WI38 (cell line): ENCODE data around the gene SUN2.

Source experiments
- H3K4me3 ChIP-seq: 2 replicates; pipeline ENCODE4 v1.5.1; 2011; ENCODE audit warnings: low read depth, mild to moderate bottlenecking, control low read depth, low read length
- CTCF ChIP-seq: IDR thresholded peaks from 2 replicates; pipeline ENCODE4 v1.5.1; 2012; ENCODE audit warnings: low read depth, mild to moderate bottlenecking, control low read depth, low read length

The SUN2 gene

GRCh38 chr22:38707984-38708383 lies 47.8 kb downstream of the SUN2 start:
- H3K4me3 ChIP-seq = no peak overlapping the region
- no peak for TF ChIP-seq CTCF

GRCh38 chr22:38707346-38707745 lies 48.5 kb downstream of the SUN2 start:
- H3K4me3 ChIP-seq = peak overlapping the region; percentile 84
- no peak for TF ChIP-seq CTCF

- peak overlapping the region; percentile 84 for H3K4me3 ChIP-seq
- no peak for TF ChIP-seq CTCF
These were observed 49.0 kb downstream of the SUN2 start for GRCh38 chr22:38706901-38707195.

GRCh38 chr22:38706101-38706900 lies 49.5 kb downstream of the SUN2 start:
- no peak for TF ChIP-seq CTCF
- H3K4me3 ChIP-seq = peak overlapping the region; percentile 84

- H3K4me3 ChIP-seq = peak within 1 kb of the TSS; percentile 84
- no peak for TF ChIP-seq CTCF
These were observed 50.3 kb downstream of the SUN2 start, which contains the start of gene GTPBP1 for GRCh38 chr22:38705235-38706100. TSS of gene GTPBP1 (plus strand) at chr22:38705944. CDS start at chr22:38705956, 12 bp downstream.

- peak overlapping the region; percentile 55 for H3K4me3 ChIP-seq
- TF ChIP-seq CTCF = no peak
These were observed 51.1 kb downstream of the SUN2 start for GRCh38 chr22:38704654-38705234.
